ENCODE results near the gene PLD5.

- TF ChIP-seq CTCF (conservative IDR thresholded peaks at IDR 0.05 in 1 of 2, IDR thresholded peaks at IDR 0.05 in 1 of 2; ENCODE audit: extremely low read depth in 1 of 2, insufficient read depth in 1 of 2, low read depth in 1 of 2, low read length in 2 of 2) (no peak), EZH2 (IDR thresholded peaks at IDR 0.05; ENCODE audit: borderline replicate concordance, low read length) (no peak)
These were observed 89.3 kb downstream of the PLD5 start for GRCh38 chr1:242435200-242435599.
